CD4-positive, alpha-beta T cell treated with Interferon gamma for 1 hour (primary cell): Measurements from ENCODE around the gene POU2F2.
"Not testable (repeated sequence)": the region's sequence is repeated elsewhere in the genome, so short reads cannot be mapped to it uniquely, and the experiment has no call there.

ENCODE experiments used
- DNase-seq: peaks from one replicate; pipeline ENCODE4 v3.0.0-alpha.2; 2020

The POU2F2 gene

DNA sequence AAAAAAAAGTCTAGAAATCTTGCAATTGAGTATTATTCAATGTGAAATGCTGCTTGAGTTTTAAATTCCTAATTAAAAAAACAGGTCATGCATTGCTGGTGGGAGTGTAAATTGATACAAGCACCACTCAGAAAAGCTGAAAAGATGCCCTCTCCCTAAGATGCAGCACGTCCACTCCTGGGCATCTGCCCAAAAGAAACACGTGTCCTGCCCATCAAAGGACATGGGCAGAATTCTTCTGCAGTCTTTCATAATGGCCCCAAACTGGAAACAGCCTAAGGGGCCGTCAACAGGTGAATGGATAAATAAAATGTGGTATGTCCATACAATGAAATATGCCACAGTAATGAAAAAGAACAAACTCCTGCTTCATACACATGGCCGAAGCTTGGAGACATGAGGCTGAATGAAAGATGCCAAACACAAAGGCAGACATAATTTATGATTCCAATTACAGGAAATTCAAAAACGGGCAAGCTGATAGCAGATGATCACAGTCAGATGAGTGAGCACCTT is 7.8 kb downstream of the POU2F2 start:
- DNase-seq: no peak

GRCh38 chr19:42123765-42124164 is 8.5 kb downstream of the POU2F2 start:
- no peak for DNase-seq

DNA sequence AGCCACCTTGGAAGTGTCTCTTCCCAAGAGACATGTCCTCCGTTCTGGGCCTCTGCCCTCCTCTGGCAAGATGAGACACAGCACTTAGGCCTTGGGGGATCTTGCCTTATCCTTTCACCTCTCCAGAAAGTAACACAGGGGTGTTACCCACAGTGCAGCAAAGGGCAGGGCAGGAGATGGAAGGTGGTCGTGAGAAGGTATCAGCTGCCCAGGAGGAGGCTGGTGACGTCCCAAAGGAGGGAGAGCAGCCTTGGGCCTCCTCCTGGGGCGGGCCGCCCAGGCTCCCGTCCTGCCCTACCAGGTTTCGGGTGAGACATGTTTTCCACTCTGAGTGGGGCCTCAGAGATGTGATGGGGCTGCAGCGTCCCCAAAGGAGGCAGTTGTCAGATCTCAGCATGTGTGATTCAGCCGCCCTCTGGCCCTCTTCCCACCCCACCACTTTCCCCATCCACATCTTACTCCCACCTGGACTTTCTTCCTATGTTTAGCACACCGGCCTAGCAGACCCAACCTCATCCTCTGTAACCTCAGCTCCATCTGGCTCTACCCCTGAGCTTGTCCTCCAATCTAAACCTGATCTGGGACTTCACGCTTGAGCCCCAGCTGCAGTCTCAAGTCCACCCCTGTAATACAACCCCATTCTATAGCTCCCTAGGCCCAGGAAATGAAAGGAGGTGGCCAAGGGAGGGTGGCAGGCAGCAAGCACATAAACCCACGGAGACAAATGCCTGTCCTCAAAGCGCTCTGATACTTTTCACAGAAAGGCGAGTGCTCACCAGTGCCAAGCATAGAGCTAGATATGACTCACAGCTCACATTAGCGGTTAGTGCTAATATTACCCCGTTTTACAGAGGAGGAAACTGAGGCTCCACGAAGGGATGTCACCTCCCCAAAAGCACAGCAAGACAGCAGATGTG is 9.3 kb downstream of the POU2F2 start:
- DNase-seq: no peak

DNA sequence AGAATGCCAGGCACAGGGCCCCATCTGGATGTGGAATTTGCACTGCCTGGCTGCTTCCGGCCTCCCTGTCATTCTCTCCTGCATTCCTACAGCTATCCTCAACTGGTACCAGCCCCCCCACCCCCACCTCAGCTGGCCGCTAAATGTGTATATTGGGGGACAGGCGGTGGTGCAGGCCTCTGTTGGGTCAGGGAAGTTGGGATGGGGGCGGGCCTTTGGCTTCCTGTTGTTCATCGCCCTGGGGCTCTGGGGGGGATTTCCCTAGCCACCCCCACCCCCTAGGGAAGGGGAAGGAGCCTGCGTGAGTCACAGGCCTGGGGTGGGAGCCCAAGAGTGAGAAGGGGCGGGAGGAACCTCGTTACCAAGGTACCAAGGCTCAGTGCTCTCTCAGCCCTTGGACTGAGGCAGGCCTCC is 10.6 kb downstream of the POU2F2 start:
- peak; percentile 86 for DNase-seq

DNA sequence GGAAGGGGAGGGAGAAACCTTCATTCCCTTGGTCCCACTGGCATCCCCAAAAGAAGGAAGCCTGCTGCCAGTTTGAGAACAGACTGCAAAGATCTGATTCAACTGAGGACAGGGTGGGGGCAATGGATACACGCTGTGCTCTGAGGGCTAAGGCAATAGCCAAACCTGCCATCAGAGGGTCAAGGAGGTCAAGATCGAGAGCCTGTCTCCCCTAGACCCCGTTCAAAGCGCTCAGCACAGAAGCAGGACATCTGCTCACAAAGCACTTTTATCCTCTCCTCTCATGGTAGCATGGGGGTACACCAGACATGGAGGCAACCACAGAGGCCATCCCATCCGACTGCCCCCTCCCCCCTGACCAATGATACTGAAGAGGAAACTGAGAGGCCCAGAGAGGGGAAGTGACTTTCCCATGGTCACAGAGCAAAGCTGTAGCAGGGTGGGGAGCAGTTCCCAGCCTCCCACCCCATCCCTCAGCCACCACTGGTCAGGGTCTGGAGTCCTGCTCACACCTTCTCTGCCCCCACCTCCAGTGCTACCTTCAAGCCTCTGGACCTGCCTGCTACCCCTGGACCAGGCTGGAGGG is 11.1 kb downstream of the POU2F2 start:
- no peak for DNase-seq

DNA sequence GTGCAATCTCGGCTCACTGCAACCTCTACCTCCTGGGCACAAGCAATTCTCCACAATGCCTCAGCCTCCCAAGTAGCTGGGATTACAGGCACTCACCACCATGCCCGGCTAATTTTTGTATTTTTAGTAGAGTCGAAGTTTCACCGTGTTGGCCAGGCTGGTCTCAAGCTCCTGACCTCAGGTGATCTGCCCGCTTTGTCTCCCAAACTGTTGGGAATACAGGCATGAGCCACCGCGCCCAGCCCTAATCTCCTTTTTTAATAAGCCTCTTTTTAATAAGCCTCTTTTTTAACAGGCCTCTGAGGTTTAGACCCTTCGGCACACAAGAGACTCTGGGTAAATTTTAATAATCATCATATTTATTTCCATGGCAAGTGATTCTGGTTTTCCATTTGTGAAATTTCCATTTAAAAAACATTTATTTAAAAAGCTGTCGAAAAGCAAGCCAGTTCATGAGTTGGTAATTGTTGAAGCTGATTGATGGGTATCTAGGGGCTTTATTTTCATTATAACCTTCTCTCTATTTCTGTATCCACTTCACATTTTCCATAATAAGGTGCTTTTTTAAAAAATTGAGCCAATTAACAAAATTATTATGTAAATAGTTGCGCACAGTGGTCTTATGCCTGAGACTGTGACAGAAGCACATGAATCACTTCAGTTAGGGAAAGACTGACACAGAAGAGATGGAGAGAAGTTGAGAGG is 11.8 kb downstream of the POU2F2 start:
- no peak for DNase-seq

GRCh38 chr19:42117076-42117475 is 15.2 kb downstream of the POU2F2 start:
- no peak for DNase-seq

DNA sequence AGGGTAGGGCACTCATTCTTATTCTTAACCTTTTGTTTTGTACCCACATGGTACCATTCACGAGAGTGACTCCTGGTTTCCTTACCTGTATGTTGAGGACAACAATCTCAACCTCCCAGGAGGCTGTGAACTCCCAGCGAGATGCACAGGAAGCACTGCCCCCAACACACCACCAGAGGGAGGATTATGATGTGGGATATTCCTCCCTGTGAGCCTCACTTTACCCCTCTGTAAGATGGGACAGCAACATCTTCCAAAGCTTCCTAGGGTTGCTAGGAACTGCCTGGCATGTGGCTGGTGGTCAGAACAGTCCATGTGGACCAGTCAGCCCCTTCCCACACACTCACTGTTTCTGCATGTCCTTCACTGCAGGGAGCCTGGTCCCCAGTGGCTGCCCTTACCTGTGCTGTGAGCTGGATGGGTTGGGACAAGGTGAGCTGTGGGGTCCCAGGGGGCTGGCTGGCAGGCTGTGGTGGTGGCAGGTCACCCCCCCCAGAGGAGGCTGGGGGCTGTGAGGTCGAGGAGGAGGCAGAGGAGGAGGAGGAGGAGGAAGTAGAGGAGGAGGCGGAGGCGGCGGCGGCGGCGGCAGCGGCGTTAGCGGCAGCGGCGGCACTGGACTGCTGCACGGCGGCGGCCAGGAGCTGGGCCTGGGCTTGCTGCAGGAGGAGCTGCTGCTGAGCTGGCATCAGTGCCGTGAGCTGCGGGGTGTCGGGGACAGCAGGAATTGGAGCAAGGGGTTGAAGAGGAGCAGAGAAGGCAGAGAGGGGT is 15.8 kb downstream of the POU2F2 start:
- no peak for DNase-seq

DNA sequence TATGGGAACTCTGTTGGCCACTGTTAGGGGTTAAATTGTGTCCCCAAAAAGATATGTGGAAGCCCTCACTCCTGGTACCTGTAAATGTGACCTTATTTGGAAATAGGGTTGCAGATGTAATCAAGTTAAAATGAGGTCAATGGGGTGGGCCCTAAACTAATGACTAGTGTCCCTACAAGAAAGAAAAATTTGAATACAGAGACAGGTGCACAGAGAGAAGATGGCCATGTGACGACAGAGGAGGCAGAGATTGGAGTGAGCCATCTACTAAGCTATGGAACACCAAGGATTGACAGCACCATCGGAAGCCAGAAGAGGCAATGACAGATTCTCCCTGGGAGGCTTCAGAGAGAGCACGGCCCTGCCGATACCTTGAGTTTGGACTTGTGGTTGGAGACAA is 16.5 kb downstream of the POU2F2 start:
- DNase-seq: no peak

GRCh38 chr19:42115219-42115618 is 17.0 kb downstream of the POU2F2 start:
- no peak for DNase-seq

DNA sequence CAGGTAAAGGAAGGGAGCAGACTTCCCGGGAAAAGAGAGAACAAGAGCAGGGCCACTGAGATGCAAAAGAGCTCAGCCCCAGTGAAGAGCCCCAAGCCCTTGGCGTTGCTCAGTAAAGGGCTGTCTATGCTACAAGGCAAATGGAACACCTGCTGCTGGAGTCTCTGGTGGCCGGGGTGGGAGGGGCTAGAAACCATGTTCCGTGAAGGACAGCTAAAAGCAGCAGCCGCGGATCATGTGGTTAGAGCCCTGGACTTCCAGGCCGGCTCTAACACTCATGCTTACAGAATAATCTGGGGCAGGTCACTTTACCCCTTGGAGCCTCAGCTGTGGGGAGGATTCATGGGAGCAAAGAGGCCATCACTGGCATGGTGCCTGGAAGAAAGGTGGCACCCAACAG is 17.8 kb downstream of the POU2F2 start:
- DNase-seq: peak; percentile 28

- DNase-seq: peak; percentile 62
Observed at GRCh38 chr19:42113641-42114348, 18.5 kb downstream of the POU2F2 start.

- no peak for DNase-seq
Observed at GRCh38 chr19:42111811-42112210, 20.4 kb downstream of the POU2F2 start.

DNA sequence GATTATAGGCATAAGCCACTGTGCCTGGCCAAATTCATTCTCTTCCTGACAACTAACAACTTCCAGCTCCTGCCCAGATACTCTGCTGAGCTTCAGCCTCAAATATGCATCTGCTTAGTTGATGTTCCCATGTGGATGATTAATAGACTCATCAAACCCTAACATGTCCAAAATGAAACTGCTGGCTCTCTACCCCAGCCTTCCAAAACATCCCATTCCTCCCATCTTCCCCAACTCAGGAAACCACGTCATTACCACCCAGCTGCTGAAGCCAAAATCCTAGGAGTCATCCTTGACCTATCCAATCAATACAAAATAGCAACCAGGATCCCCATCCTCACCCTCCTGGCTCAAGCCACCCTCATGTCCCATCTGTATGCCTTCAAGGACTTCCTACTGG is 20.9 kb downstream of the POU2F2 start:
- no peak for DNase-seq

DNA sequence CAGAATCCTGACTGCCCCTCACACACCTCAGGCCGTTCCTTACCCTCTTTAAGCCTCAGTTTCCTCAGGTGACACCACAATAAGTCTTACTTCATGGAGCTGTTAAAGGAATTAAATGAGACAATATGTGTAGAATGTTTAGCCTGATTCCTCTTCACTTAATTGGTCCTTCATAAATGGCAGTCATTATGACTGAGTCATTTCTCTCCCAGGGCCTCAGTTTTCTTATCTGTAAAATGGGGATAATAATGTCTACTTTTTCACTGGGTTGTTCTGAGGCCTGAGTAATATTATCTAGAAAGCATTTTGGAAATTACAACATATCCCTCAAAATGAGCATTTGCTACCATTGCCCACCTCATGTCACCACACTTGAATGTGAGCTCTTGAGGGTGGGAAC is 21.6 kb downstream of the POU2F2 start:
- no peak for DNase-seq

- no peak for DNase-seq
Observed at GRCh38 chr19:42109896-42110295, 22.4 kb downstream of the POU2F2 start.

DNA sequence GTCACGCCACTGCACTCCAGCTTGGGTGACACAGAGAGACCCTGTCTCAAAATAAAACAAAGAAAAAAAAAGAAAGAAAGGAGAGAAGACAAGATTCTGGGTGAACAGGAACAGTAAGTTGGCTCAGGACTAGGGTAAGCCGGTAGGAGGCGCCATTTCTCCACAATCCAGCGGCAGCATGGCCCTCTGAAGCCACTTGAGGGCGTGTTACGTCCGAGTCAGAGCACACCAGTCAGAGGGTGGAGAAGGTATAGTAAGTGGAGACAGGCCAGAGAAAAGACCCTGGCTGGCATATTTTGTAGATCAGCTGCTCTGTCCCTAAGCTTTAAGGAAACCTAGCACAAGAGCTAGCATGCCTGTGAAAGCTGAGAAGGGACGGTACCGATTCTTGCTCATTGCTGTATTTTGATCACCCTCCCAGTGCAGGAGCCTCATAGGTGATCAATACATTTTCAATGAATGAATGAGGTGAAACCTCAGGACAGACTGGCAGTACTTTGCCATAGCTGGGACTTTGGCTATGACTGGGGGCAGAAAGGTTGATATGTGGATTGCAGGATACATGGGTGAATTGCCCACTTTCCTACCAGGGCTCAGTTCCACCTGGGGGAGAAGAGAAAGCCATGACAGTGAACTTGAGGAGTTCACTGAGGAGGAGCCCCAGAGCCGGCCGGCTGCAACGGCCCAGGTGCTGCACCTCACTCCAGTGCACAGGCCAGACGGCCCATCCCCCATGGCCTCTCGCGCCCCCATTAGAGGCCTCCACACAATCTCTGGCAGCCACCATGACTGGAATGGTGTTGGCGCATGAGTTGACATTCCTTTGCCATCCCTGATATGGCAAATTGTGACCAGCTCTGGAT is 23.5 kb downstream of the POU2F2 start:
- DNase-seq: peak; percentile 84

- no peak for DNase-seq
Observed at GRCh38 chr19:42105368-42105767, 26.9 kb downstream of the POU2F2 start.

GRCh38 chr19:42102877-42103276 is 29.4 kb downstream of the POU2F2 start:
- no peak for DNase-seq

DNA sequence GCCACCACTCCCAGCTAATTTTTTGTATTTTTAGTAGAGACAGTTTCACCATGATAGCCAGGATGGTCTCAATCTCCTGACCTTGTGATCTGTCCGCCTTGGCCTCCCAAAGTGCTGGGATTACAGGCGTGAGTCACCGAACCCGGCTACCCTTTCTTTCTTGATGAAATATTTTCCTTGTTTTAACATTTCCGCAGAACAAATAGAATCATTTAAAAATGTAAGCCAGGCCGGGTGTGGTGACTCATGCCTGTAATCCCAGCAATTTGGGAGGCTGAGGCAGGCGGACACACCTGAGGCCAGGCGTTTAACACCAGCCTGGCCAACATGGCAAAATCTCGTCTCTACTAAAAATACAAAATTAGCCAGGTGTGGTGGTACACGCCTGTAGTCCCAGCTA is 32.0 kb downstream of the POU2F2 start:
- DNase-seq: not testable (repeated sequence)

- no peak for DNase-seq
Observed at GRCh38 chr19:42099336-42099925, 32.8 kb downstream of the POU2F2 start.
